NCI-H187 (cell line): ENCODE data around the gene TLR9.
A peak's percentile ranks its signal among the peaks of the same experiment; 100 is the strongest.

Source experiments
- DNase-seq, 2 experiments: peaks; one replicate each; lab custom pipeline; 2025; lab: John Stamatoyannopoulos, UW

TLR9 gene

DNA sequence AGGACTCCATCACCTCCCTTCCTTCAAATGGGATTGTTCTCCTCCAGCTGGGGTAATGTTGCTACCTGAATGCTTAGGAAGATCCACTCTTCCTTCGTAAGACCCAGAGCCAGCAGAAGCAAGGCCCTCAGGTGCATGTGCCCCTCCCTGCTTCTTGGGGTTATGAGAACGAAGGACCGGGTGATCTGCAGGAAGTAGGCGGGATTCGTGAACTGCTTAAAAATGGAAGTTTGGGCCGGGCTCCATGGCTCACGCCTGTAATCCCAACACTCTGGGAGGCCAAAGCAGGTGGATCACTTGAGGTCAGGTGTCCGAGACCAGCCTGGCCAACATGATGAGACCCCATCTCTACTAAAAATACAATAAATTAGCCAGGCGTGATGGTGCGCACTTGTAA lies 8.0 kb downstream of the TLR9 start:
- DNase-seq: no peak

- DNase-seq: no peak
Measured at GRCh38 chr3:52216585-52217408, 8.6 kb downstream of the TLR9 start.

- no peak for DNase-seq
Measured at GRCh38 chr3:52215351-52215750, 10.1 kb downstream of the TLR9 start.

- no peak for DNase-seq
Measured at GRCh38 chr3:52213901-52214300, 11.5 kb downstream of the TLR9 start.

- DNase-seq: no peak
Measured at GRCh38 chr3:52213005-52213404, 12.4 kb downstream of the TLR9 start.

DNA sequence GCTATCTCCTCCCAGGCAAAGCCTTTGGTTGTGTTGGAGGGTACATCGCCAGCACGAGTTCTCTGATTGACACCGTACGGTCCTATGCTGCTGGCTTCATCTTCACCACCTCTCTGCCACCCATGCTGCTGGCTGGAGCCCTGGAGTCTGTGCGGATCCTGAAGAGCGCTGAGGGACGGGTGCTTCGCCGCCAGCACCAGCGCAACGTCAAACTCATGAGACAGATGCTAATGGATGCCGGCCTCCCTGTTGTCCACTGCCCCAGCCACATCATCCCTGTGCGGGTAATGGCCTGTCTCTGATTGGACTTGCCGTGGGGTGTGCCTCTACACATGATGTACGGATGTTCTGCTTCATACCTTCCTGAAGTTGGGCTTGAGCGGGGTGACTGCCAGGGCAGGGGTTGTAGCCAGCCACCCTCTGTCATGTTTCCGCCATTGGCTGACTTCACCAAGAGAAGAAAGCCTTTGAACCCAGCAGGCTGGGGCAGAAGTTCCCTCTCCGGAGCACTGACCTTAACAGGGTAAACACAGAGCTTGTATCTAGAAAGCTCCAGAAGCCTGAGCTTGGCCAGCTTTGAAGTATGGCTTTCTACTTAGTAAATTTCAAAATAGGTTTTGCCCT lies 14.1 kb downstream of the TLR9 start:
- no peak for DNase-seq

GRCh38 chr3:52210550-52211046 lies 14.8 kb downstream of the TLR9 start:
- no peak for DNase-seq

GRCh38 chr3:52210037-52210436 lies 15.4 kb downstream of the TLR9 start:
- DNase-seq: no peak

DNA sequence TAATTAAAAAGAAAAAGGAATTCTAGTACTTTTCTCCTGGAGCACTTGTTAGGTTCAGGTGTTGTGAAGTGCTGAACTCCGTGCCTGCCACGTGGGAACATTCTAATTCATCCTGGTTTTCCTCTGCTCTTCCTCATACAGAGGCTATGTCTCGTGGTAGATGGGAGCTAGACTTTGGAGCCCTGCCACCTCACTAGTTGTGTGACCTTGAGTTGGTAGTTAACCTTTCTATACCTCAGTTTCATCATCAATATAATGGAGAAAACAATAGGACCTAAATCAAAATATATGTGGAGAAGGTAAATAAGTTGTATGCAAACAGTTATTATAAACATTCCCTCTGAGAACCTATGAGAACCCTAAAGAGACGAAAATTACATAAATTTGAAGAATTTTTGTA lies 16.9 kb downstream of the TLR9 start:
- DNase-seq: no peak

DNA sequence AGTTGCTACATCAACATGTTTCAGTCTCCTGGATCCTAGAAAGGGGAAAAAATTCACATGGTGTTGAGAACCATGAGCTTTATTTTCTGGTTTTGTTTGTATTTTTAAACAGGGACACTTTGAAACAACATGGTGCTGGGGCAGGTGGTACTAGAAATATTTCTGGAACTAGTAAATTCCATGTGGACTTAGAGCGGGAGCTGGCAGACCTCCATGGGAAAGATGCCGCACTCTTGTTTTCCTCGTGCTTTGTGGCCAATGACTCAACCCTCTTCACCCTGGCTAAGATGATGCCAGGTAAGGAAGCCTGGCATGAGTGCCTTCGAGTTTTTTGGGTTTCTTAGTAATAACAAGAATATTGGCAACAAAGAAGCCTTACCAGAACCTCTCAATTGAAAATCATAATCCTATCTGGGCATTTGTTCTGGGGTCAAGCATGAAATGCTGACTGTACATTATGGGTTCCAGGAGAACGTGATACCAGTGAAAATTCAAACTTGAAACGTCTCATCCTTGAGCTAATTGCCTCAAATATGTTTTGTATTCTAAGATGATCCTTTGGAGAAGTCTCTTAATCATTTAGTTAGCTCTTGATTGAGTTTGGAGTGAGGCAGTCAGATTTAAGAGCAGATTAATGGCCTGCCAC lies 19.6 kb downstream of the TLR9 start:
- DNase-seq: no peak

GRCh38 chr3:52204337-52205073 lies 20.9 kb downstream of the TLR9 start:
- DNase-seq: no peak

DNA sequence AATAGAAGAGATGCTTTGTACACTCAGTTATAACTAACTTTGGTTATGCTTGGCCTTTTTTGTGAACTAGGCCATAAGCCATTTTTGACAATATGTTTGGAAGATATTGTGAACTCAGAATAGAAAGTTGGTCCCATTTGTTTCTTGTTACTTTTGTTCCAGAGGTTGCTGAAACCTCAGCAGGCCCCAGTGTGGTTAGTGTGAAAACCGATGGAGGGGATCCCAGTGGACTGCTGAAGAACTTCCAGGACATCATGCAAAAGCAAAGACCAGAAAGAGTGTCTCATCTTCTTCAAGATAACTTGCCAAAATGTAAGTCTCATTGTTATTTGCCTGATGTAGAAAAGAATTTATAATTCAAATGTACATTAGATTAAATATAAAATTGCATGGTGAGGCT lies 21.7 kb downstream of the TLR9 start:
- DNase-seq: no peak

- DNase-seq: no peak
Measured at GRCh38 chr3:52202384-52203077, 22.9 kb downstream of the TLR9 start.

DNA sequence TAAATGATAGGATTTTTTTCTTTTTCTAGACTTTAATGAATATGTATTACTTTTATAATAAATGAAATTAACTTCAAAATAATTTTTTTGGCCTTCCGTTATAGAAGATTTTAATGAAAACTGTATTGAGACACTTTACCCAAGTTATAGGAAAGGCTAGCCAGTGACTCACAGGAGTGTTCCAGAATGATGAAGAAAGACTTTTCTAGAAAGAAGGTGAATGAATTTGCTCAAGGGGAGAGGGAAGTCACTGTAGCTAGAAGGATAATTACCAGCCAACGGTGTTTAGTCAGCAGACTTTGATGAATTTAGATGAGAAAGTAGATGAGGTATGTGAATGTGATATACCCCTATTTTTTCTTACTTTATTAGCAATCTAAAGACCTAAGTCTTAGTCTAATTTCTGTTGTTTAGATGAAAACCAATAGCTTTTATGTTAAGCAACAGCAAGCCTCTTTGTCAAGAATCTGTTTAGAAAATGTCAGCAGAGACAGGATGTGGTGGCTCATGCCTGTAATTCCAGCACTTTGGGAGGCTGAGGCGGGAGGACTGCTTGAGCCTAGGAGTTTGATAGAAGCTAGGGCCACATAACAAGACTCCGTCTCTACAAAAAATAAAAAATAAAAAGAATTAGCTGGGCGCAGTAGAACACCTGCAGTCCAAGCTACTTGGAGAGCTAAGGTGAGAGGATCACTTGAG lies 24.3 kb downstream of the TLR9 start:
- DNase-seq: no peak

GRCh38 chr3:52198643-52199608 lies 26.5 kb downstream of the TLR9 start:
- DNase-seq: no peak

DNA sequence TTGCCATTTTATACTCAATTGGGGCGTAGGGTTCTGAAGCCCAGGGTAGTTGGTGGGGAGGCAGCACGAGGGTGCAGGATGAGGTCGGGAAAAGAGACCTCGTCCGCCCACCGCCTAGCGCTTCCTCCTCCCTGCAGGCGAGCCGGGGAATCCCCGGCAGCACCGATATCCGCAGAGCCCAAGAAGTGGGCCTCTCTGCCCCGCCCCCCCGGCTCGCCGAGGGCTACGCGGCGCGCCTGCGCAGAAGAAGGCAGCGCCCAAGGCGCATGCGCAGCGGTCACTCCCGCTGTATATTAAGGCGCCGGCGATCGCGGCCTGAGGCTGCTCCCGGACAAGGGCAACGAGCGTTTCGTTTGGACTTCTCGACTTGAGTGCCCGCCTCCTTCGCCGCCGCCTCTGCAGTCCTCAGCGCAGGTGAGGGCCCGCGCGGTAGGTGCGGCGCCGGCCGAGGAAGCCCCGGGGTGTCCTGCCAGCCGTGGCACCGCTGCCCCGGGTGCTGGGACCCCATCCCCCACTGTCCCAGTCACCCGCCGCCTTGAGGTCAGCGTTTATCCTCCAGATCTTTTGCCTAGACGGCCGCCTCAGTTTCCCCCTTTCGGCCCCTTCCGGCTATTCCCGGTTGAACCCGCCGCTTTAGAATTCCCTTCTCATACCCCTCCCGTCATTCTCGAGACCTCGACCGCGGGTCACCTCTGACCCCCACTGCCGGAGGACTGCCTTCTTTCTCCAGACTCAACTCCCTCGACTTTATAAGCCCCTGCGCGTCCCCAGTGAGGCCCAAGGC lies 27.4 kb downstream of the TLR9 start, which contains the start of gene ALAS1:
ALAS1 (plus strand) TSS at position 319 of the 784 bp plus-strand sequence. CDS start 1,082 bp downstream, outside the sequence.
- DNase-seq: peak; percentile 71 to 72

- no peak for DNase-seq
Measured at GRCh38 chr3:52197499-52197841, 28.0 kb downstream of the TLR9 start.

- DNase-seq: no peak
Measured at GRCh38 chr3:52196977-52197376, 28.5 kb downstream of the TLR9 start.

- DNase-seq: no peak
Measured at GRCh38 chr3:52195823-52196331, 29.6 kb downstream of the TLR9 start.
